GM21423 (cell line): ENCODE data around the gene PHF13.

ENCODE experiments used
- ATAC-seq: cut with Tn5 transposase; IDR thresholded peaks from one replicate; pipeline ENCODE4 v1.9.1; 2021; ENCODE audit warnings: mild to moderate bottlenecking, moderate library complexity; ENCODE audit not compliant: unreplicated experiment

Gene PHF13

DNA sequence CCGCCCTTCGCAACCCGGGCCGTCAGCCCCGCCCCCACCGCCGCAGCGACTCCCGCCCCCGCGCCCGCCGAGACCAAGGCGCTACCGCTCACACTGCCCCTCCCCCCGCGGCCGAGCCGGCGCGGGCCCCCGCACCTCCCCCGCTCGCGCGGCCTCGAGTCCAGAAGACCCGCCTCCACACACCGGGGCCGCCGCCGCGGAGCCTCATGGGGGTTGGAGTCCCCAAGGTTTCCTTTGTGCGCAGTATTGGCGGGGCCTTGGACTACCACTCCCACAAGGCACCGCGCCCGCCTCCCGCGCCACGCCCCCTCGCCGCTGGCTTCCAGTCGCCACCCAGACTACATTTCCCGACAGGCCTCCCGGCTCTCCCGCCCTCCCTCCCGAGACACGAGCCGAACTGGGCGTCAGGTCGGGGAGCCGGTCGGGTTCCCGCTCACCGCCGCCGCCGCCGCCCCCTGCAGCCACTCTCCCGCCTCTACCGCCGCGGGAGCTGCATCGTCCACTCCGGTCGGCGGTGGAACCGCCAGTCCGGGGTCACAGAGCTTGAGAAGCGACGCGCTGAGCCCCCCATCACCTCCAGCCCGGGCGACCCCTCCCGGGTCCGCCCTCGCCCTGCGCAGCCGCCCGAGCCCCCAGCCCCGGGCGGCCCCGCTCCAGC lies at the start of gene PHF13:
PHF13 (plus strand) TSS at position 371 of the 658 bp plus-strand sequence. CDS start 336 bp downstream, outside the sequence.
- ATAC-seq, result peak; percentile 93

DNA sequence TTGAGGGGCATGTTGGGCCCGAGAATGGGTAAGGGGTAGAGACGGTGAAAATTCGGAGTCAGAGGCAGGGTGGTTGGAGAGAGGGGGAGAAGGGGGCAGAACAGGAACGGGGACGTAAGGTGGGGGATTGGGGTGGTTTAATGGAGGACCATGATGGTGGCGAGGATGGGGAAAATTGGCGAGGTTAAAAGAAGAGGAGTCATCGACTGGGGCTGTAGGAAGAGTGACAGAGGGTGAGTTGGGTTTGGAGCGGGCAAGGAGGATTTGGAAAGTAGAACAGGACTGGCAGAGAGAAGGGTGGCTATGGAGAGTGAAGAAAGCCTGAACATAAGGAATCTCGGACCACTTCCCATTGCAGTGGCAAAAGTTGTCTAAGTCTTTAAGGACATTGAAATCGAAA lies 44.5 kb upstream of the PHF13 start:
- no peak for ATAC-seq

DNA sequence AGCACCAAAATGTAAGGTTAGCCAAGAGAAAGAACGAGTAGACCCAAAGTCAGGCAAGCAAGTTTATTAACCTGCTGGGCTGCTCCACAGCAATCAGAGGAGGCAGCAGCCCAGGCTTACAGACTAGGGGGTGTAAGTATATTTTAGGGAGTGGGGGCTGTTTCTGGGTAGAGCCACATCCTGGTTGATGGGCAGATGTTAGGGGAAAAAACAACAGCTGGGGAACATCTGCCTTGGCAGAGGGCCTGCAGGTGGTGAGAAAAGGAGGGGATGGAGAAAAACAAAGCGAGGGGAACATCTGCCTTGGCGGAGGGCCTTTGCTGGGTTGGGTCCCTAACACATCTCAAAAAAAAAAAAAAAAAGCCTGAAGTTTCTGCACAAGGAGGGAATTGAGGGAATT lies 43.4 kb upstream of the PHF13 start:
- ATAC-seq, result no peak

DNA sequence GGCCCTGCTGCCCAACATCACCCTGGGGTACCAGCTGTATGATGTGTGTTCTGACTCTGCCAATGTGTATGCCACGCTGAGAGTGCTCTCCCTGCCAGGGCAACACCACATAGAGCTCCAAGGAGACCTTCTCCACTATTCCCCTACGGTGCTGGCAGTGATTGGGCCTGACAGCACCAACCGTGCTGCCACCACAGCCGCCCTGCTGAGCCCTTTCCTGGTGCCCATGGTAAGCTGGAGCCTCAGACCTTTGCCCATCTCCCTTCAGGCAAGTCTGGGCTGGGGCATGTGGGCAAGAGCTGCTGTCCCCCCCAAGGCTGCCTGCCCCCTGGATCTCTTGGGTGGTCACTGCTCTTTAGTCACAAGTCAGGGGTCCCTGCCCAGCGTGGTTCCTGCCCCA lies 42.5 kb upstream of the PHF13 start:
- ATAC-seq, result no peak

DNA sequence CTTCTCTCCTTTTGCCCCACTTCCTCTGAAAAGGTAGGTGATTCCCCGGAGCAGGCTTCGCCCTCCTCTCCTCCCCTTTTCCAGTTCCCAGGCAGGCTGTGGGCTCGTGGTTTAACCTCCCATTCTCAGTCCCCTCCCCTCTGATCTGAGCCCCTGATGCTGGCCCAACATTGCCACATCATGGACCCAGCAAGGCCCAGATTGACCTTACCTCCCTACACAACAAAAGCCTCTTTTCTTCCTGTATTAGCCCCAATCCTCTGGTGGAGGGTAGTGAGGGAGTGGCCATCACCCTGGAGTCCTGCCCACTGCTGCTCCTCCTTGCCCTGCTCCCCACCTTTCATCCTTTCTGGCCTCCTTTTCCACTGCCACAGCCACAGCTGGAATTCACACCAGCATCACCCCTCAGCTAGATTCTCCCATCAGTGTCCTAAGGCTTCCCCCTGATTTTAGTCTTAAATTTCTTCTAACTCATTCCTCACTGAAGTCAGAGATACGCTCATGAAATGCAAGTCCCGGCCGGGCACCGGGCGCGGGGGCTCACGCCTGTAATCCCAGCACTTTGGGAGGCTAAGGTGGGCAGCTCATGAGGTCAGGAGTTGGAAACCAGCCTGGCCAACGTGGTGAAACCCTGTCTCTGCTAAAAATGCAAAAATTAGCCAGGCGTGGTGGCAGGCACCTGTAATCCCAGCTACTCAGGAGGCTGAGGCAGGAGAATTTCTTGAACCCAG lies 40.7 kb upstream of the PHF13 start:
- ATAC-seq, result no peak

DNA sequence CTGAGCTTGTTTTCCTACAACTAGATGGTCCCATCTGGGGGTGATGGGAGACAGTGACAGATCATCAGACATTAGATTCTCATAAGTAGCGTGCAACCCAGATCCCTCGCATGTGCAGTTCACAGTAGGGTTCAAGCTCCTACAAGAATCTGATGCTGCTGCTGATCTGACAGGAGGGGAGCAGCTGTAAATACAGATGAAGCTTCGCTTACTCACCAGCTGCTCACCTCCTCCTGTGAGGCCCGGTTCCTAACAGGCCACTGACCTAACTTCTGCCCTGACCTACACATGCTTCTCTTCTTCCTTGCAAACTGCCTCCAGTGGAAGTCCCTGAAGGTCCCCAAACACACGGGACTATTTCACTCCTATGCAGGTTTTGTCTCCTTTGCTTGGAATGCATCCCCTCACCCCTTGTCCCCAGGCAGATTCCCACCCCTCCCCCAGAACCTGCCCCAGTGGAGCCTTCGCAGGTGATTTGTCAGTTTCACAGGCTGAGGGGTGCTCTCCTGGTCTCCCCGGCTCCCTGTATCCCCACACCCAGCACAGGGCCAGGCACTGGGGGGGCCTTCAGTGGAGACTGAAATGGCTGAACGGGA lies 39.4 kb upstream of the PHF13 start:
- no peak for ATAC-seq

DNA sequence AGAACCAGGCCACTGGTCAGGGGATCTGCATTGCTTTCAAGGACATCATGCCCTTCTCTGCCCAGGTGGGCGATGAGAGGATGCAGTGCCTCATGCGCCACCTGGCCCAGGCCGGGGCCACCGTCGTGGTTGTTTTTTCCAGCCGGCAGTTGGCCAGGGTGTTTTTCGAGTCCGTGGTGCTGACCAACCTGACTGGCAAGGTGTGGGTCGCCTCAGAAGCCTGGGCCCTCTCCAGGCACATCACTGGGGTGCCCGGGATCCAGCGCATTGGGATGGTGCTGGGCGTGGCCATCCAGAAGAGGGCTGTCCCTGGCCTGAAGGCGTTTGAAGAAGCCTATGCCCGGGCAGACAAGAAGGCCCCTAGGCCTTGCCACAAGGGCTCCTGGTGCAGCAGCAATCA lies 38.7 kb upstream of the PHF13 start:
- no peak for ATAC-seq

DNA sequence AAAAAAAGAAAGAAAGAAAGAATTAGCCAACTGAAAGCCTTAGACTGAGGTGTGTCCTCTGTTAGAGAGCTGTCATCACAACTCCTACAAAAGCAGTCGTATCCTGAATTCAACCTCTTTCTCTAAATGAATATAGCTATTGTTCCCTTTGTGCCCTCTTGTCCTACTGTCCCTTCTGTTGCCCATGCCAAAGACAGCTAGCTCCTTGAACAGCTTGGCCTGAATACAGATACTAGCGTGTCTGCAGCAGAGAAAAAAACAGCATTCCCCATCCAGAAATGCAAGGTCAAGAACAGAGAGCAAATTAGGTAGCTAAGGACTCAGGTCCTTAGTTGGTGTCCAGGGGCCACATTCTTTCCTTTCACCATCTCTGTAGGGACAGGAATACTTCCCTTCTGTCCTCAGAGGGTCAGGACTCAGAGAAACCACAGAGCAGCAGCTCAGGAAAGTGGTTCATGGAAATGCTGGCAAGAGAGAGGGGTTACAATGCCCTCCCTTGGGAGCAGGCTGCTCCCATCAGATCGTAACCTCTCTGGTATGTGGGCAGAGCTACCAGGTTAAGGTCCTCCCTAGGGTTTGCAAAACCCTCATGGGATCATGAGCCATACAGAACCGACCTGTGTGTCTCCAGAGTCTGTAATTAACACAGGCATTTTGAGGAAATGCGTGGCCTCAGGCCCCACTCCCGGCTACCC lies 35.6 kb upstream of the PHF13 start:
- ATAC-seq, result no peak

DNA sequence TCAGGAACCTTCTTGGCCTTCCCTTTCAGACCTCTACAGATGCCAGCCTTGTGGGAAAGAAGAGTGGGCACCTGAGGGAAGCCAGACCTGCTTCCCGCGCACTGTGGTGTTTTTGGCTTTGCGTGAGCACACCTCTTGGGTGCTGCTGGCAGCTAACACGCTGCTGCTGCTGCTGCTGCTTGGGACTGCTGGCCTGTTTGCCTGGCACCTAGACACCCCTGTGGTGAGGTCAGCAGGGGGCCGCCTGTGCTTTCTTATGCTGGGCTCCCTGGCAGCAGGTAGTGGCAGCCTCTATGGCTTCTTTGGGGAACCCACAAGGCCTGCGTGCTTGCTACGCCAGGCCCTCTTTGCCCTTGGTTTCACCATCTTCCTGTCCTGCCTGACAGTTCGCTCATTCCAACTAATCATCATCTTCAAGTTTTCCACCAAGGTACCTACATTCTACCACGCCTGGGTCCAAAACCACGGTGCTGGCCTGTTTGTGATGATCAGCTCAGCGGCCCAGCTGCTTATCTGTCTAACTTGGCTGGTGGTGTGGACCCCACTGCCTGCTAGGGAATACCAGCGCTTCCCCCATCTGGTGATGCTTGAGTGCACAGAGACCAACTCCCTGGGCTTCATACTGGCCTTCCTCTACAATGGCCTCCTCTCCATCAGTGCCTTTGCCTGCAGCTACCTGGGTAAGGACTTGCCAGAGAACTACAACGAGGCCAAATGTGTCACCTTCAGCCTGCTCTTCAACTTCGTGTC lies 34.7 kb upstream of the PHF13 start:
- no peak for ATAC-seq

DNA sequence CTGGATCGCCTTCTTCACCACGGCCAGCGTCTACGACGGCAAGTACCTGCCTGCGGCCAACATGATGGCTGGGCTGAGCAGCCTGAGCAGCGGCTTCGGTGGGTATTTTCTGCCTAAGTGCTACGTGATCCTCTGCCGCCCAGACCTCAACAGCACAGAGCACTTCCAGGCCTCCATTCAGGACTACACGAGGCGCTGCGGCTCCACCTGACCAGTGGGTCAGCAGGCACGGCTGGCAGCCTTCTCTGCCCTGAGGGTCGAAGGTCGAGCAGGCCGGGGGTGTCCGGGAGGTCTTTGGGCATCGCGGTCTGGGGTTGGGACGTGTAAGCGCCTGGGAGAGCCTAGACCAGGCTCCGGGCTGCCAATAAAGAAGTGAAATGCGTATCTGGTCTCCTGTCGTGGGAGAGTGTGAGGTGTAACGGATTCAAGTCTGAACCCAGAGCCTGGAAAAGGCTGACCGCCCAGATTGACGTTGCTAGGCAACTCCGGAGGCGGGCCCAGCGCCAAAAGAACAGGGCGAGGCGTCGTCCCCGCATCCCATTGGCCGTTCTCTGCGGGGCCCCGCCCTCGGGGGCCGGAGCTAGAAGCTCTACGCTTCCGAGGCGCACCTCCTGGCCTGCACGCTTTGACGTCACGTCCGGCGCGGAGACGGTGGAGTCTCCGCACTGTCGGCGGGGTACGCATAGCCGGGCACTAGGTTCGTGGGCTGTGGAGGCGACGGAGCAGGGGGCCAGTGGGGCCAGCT lies 34.0 kb upstream of the PHF13 start, which contains the start of gene ZBTB48:
ZBTB48 (plus strand) TSS at position 621 of the 745 bp plus-strand sequence. CDS start 616 bp downstream, outside the sequence.
- peak; percentile 95 for ATAC-seq

DNA sequence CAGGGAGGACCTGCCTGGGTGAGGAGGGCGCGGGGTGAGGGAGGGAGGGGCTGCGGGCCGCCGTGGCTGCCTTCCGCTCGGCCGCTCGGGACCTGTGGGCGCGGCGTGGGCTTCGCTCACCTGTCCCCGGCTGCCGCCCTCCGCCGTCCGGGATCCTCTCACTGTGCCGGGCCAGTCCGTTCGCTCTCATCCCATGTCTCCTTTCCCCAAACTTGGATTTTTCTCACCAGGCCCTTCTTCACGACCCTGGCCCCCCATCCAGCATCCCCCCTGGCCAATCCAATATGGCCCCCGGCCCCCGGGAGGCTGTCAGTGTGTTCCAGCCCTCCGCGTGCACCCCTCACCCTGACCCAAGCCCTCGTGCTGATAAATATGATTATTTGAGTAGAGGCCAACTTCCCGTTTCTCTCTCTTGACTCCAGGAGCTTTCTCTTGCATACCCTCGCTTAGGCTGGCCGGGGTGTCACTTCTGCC lies 33.4 kb upstream of the PHF13 start:
- ATAC-seq, result no peak

DNA sequence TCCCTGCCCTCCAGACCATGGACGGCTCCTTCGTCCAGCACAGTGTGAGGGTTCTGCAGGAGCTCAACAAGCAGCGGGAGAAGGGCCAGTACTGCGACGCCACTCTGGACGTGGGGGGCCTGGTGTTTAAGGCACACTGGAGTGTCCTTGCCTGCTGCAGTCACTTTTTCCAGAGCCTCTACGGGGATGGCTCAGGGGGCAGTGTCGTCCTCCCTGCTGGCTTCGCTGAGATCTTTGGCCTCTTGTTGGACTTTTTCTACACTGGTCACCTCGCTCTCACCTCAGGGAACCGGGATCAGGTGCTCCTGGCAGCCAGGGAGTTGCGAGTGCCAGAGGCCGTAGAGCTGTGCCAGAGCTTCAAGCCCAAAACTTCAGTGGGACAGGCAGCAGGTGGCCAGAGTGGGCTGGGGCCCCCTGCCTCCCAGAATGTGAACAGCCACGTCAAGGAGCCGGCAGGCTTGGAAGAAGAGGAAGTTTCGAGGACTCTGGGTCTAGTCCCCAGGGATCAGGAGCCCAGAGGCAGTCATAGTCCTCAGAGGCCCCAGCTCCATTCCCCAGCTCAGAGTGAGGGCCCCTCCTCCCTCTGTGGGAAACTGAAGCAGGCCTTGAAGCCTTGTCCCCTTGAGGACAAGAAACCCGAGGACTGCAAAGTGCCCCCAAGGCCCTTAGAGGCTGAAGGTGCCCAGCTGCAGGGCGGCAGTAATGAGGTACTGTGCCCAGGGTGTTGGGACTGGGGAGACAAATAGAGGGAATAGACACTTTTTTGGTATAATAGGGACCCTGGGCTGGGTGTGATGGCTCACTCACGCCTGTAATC lies 32.7 kb upstream of the PHF13 start:
- ATAC-seq, result no peak

DNA sequence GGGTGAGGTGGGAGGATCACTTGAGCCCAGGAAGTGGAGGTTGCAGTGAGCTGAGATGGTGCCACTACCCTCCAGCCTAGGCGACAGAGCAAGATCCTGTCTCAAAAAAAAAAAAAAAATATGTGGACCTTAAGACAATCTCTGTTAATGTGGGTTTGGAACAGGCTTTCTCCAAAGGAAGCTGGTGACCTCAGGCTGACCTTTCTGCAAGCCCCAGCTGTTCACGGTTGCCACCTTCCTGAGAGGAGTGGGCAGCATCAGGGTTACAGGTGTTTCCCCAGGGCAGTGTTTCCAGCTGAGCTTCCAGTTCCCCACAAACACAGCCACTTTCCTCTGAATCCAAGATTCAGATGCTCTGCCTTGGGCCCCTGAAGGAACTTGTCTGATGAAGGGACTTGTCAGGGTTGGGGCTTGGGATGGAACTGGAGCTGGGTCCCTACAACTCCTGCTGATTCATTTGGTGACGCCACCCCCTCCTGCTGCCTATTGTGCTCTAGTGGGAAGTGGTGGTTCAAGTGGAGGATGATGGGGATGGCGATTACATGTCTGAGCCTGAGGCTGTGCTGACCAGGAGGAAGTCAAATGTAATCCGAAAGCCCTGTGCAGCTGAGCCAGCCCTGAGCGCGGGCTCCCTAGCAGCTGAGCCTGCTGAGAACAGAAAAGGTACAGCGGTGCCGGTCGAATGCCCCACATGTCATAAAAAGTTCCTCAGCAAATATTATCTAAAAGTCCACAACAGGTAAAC lies 31.8 kb upstream of the PHF13 start:
- ATAC-seq, result no peak

DNA sequence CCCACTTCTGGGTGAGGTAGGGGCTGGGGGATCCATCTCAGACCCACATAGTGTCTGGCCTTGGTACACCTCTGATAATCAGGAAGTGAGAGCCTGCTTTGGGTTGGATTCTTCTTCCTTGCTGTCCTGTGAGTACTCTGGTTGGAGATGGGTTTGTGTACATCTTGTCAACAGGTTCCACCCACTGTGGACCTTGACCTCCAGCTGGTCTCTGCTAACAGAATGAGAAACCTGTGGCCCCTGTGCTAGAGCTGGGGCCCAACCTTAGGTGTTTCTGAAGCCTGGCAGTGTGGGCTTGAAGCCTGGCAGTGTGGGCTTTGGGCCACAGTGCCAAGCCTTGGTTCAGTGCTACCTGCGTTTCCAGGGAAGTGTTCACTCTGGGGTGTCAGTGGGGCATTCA lies 31.2 kb upstream of the PHF13 start:
- ATAC-seq, result no peak

DNA sequence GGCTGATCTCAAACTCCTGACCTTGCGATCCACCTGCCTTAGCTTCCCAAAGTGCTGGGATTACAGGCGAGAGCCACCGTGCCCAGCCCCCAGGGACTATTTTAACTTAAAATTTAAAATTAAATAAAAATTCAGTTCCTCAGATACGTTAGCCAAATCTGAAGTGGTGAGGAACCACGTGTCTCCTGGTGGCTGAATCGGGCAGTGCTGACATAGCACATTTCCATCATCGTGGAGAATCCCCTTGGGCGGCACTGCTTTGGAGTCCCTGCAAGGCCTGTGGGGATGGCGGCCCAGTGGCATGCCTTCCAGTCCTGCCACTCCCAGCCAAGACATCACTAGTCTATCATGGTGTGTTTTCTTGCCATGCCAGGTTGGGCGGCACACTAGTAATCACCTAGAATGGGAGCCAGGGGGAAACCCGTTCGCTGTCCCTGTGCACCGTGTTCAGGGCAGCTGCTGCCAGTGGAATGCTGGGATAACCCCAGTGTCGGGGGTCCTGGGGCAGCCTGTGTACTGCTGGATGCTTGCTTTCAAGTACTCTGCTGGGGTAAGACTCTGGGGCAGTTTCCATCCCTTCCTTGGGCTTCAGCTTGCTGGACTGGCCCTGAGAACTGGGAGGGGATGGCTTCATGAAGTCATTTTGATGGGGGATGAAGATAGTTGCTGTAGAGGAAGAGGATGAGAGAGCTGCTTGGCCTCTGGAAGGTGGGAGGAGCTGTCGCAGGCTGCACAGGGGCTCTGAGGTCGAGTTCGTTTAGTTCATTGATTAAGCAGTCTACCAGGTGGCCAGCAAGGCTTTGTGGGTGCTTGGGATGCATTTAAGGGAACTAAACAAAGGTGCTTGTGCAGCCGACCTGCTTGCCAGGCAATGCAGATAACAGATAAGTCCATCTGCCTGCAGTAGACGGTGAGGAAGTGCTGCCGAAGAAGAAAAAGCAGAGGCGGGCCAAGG lies 29.1 kb upstream of the PHF13 start:
- ATAC-seq, result no peak

DNA sequence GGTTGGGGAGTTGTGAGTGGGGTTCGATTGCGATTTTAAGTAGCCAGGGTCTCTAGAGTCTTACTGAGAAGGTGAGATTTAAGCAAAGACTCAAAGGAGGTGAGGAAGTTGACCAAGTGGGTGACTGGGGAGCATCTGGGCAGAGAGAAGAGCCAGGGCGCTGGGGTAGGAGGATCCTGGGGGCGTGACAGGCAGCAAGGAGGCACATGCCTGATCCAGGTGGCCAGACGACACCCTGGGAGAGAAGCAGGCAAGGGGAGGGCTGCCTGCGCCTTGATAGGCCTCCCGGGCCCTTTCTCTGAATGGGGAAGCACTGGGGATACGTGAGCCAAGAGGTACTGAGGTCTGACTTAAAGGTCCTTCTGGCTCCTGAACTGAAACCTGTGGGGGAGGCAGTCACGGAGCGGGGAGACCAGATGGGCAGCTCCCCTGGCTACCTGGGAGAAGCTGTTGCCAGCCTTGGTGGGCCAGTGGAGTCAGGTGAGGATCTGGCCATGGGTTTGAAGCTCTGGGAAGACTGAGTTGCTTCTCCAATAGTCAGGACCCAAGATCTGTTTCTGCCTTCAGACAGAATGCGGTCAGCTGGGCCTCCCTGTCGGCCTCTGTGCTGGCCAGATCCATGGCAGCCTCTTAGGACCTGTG lies 28.3 kb upstream of the PHF13 start:
- no peak for ATAC-seq

DNA sequence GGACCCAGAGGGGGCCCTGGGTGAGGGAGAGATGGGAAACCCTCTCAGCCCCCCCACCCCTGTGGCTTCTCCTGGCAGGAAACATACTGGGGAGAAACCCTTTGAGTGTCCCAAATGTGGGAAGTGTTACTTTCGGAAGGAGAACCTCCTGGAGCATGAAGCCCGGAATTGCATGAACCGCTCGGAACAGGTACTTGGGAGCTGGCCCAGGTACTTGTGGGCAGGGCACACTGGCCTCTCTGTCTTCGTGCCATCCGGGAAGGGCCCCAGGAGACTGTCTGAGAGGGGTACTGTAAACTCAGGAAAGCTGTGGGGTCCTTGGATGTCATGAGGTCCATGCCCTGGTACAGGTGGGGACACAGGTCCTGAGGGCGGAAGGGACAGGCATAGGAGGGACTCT lies 27.7 kb upstream of the PHF13 start:
- no peak for ATAC-seq
